ENCODE data around the gene UBE2D2. TPM values are rescaled to one million over a fixed set of nuclear protein-coding genes. Genes with fewer than 3 reads are reported as not detected.

The UBE2D2 gene
- total RNA-seq, 3 donors from 2014 or later = 139 to 145 (median 140) TPM

- ATAC-seq = peak; percentile 80
- H3K36me3 ChIP-seq (ENCODE audit: low read depth) = no peaks in the 10 kb centered on the region
Measured at GRCh38 chr5:139642891-139643871, 82.0 kb downstream of the UBE2D2 start.

GRCh38 chr5:139644001-139644456, 82.9 kb downstream of the UBE2D2 start:
- ATAC-seq (no peak), DNase-seq (peak; percentile 43 to 51 (median 51))
- H3K9me3 ChIP-seq = no peaks in the 10 kb centered on the region
- no peak for TF ChIP-seq CTCF (IDR thresholded peaks at IDR 0.05)
- peaks cover 31% of the 10 kb centered on the region for H3K4me1 ChIP-seq (ENCODE audit: low read depth)
- intact Hi-C loops (cut with DNase I, micrococcal nuclease) = no loop called here
- H3K36me3 ChIP-seq (ENCODE audit: low read depth) = no peaks in the 10 kb centered on the region
- no peak overlapping the region for H3K4me3 ChIP-seq

More at GRCh38 chr5:139642891-139643871, 82.0 kb downstream of the UBE2D2 start:
- peak; percentile 88 to 90 (median 89) for DNase-seq
- Histone ChIP-seq H3K4me3 (no peak overlapping the region), H3K9me3 (no peaks in the 10 kb centered on the region), H3K4me1 (ENCODE audit: low read depth) (peaks cover 40% of the 10 kb centered on the region)
- TF ChIP-seq CTCF (IDR thresholded peaks at IDR 0.05) = no peak
- intact Hi-C loops (cut with DNase I, micrococcal nuclease) = no loop called here

- DNase-seq (peak in 2 of 3 donors; percentile 9 to 24), ATAC-seq (no peak)
- intact Hi-C loops (cut with DNase I, micrococcal nuclease) = no loop called here
- Histone ChIP-seq H3K4me3 (no peak overlapping the region), H3K9me3 (no peaks in the 10 kb centered on the region), H3K36me3 (ENCODE audit: low read depth) (no peaks in the 10 kb centered on the region), H3K4me1 (ENCODE audit: low read depth) (peaks cover 31% of the 10 kb centered on the region)
- no peak for TF ChIP-seq CTCF (IDR thresholded peaks at IDR 0.05)
Measured at GRCh38 chr5:139644646-139645429, 83.7 kb downstream of the UBE2D2 start.

- no peaks in the 10 kb centered on the region for H3K36me3 ChIP-seq (ENCODE audit: low read depth)
- intact Hi-C loops (cut with DNase I, micrococcal nuclease) = no loop called here
- no peaks in the 10 kb centered on the region for H3K9me3 ChIP-seq
- DNase-seq (peak; percentile 4 to 28 (median 20)), ATAC-seq (no peak)
- TF ChIP-seq CTCF (IDR thresholded peaks at IDR 0.05) = no peak
- H3K4me1 ChIP-seq (ENCODE audit: low read depth) = peaks cover 37% of the 10 kb centered on the region
- H3K4me3 ChIP-seq = no peak overlapping the region
Measured at GRCh38 chr5:139645430-139645871, 84.3 kb downstream of the UBE2D2 start.

- Histone ChIP-seq H3K36me3 (ENCODE audit: low read depth) (no peaks in the 10 kb centered on the region), H3K4me1 (ENCODE audit: low read depth) (peaks cover 44% of the 10 kb centered on the region), H3K9me3 (no peaks in the 10 kb centered on the region), H3K4me3 (no peak overlapping the region)
- intact Hi-C loops (cut with DNase I, micrococcal nuclease) = no loop called here
- no peak for ATAC-seq
- DNase-seq = peak; percentile 4 to 29 (median 27)
- TF ChIP-seq CTCF (IDR thresholded peaks at IDR 0.05) = no peak
Measured at GRCh38 chr5:139646111-139646510, 85.0 kb downstream of the UBE2D2 start.
